ENCODE results near the gene CRIP3.

Gene CRIP3

DNA sequence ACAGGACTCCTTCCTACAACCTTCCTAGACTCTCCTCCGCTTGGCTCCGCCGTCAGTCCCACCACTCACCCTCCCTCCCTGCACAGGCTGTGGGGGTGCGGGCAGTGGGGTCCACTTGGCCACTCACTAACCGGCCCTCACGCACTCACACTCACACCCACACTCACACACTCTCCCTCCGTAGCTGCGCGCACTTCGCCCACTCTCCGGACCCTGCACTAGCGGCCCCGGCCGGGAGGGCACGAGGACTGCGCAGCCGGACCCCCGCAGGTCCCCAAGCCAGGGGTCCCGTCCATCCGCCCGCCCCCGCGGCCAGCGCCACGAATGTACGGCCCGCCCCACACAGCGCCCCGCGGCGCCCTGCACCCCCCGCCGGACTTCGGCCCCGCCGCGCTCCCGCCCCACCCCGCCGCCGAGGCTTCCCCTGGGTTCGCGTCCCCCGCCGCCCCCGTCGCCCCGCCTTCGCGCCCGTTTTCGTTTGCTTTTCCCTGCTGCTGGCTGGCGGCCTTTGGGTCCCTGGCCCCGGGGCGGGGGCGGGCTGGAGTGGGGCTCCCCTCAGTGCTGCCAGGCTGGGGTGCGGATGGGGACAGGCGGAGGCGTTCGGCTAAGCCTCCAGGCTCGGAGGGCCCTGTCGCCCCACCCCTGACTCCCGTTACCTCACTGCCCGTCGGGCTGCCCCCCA lies 33.6 kb downstream of the CRIP3 start:
- DNase-seq (ENCODE audit: low read depth in 1 of 2, low spot score in 1 of 2): no peak

DNA sequence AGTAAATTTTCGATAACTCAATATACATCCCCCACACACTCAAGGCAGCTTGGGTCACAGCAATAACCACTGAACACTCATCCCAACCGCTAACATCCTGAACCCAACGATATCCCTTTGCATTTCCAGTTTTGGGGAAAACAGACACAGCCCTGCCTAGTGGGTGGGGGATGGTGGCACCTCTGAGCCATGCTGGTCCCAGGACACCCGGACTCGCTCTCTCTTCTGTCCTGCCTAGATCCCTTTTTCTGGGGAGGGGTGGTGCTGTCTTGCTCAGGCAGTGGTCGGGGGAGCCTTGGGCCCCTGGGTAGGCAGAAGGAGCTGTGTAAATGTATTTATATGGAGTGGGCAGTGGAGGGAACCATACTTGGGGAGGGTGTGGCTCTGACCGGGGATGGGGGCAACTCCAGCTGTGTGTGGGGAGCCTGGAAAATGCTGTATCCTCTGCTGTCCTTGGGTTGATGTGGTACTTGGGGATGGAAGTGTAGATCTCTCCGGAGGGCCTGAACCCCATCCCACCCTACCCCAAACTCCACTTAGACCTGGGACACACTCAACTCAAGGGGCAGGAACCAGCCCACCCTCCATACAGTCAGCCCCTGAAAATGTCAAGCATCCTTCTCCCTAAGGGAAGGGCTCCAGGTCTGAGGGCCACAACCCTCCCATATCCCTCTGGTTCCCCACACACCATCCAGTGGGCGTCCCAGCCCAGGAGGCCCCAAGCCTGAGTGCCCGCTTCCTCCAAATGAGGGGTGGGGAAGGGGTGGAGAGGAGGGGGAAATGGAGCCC lies 34.3 kb downstream of the CRIP3 start:
- no peak for DNase-seq (ENCODE audit: low read depth in 1 of 2, low spot score in 1 of 2)

DNA sequence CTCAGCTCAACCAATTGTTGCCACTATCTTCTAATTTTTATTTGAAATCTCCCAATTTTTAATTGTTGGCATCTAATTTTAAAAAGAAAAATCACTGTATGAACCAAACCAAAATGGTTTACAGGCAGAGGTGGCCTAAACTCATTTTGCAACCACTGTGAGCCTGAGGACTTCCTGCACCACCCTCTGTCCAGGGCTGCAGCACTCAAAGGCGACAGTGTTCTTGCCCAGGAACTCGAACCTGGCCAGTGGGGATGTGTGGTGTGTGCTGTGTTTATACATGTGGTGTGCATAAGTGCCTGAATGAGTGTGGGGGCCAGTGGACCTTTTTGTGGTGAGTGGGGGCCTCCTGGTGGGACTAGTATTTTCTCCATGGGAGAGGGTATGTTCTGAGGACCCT lies 34.9 kb downstream of the CRIP3 start:
- DNase-seq (ENCODE audit: low read depth in 1 of 2, low spot score in 1 of 2): no peak

DNA sequence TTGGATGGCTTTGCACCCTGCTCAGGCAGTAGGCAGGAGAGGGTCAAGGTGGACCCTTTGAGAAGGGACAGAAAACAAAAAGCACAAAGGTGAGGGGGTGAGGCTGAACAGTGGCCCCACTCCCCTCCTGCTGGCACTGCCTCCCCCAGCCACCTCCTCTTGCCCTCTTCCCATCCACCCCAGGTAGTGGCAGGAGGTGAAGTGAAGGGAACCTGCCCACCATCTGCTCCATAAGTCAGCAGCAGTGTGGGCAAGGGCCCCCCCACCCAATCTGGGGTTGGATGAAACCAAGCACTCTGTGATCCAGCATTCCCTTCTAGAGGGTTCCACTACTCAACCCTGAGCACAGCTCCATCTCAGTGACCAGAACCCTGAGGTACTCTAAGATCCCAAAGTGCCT lies 36.7 kb downstream of the CRIP3 start:
- DNase-seq (ENCODE audit: low read depth in 1 of 2, low spot score in 1 of 2): no peak

DNA sequence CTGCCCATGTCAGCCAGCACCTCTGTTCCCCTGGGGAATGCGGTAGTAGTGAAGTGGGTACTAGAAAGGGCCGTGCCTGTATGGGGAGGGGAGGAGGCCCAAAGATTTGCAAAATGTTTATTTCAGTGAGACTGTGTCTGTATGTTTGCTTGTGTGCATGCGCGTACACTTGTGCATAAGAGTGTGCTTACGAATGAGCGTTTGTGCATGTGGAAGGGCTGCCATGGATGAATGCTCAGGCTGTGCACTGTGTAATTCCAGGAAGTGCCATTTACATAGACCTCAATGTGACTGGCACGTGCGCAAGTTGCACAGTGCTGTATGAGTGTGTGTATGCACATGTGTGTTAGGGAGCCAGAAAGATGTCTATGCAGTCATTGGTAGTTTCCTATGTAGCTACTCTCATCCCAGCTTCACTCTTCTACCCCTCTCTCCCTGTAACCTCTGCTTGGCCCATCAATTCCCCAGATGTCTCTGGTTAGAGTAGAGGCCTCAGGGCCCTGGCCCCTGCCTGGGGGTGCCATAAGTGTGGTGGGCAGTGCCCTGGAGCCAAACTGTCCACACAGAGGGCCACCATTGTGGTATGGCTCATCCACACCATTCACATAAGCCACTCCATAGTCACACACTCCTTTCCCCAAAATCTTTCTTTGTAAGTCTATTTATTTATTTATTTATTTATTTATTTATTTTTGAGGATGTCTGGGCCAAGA lies 37.4 kb downstream of the CRIP3 start:
- DNase-seq (ENCODE audit: low read depth in 1 of 2, low spot score in 1 of 2): no peak

DNA sequence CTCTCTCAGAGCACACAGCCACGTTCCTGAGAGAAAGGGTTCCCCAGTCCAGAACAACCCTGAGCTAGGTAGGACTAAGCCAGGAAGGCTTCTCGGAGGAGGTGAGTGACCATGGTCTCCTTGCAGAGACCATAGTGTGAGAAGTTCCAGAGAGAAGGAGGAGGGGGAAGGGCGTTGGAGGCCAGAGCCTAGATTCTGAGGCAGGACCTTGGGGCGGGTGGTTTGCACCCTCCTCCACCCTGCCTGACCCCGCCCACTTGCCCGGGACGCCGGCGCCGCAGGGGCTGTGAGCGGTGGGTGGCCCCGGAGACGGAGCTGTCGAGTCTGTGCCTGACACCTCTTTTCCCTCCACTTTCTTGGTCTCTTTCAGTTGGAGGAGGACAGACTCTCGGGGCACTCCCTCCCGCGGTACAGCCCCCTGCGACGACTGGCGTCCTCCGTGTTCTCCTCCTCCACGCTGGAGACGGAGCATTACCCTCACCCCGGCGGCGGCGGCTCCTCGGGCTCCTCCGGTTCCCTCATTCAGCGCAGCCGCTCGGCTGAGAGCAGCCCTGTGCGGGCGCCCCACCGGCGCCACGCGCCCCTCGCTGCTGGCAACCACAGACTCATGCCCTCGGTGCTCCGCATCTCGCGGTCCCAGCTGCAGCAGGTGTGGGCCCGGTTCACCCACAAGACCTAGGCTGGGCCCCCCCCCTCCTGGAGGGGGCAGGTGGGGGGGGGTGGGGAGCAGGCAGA lies 39.2 kb downstream of the CRIP3 start:
- DNase-seq (ENCODE audit: low read depth in 1 of 2, low spot score in 1 of 2): no peak

DNA sequence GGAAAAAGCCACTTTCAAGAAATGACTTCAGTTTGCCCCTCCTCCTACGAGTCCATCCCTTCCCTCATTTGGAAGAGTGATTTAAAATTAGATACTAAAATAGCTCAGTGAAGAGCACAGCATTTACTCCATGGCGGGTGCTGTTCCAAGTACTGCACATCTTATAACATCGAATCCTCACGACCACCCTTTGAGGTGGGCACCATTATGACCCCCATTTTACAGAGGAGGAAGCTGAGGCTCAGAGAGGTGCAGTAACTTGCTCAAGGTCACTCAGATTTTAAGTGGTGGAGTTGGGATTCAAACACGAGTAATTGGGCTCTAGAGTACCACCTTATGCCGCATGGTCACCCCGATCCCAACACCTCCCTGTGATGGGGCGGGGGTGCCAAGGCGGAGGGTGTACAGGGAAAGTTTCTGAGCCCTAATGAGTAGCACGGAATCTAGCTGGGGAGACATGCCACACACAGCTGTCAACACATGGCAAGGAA lies 39.8 kb downstream of the CRIP3 start:
- no peak for DNase-seq (ENCODE audit: low read depth in 1 of 2, low spot score in 1 of 2)

DNA sequence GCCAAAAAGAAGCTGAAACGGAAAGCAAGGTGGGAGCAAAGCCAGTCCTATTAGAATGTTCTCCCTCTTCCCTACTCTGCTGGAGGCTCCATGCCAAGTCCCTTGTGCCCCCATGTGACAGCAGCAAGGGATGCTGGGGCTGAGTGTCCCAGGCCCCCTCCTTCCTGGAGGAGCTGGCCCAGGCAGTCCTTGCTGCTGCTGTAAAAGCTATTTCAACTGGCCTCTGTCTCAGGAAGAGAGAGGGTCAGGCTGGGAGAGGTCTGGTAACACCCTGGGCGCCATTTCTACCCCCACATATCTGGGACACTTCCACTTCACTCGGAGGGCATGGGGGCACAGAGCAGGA lies 40.3 kb downstream of the CRIP3 start:
- DNase-seq (ENCODE audit: low read depth in 1 of 2, low spot score in 1 of 2): no peak

DNA sequence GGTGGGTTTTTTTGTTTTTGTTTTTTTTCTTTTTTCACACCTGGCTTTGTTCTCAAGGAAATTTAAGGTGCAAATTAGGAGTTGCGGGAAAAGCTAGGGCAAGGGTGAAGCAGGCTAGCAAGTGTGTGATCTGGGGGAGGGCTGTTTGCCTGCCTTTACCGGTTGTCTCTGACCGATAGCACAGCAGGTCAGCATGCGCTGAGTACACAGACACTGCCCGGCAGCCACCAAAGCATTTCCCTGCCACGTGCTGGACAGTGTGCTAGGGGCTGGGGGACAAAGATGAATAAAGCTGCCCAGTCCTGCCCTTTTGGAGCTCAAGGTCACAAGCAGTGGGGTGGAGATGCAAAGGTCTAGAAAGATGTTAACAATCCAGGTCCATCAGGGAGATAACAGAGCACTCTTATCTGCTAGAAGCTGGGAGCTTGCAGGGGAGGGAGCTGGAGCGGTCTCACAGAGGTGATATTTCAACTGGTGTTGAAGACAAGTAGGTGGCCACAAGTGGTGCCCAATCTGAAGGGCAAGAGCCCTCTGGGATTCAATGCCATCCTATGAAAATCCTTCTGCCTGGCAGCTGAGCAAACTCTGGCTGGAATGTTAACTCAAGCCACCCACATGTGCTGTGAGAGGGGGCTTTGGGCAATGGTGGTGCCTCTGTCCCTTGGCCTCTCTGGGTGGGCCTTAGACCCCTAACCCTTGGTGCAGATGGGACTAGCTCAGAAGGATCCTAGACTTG lies 40.8 kb downstream of the CRIP3 start:
- DNase-seq (ENCODE audit: low read depth in 1 of 2, low spot score in 1 of 2): no peak

DNA sequence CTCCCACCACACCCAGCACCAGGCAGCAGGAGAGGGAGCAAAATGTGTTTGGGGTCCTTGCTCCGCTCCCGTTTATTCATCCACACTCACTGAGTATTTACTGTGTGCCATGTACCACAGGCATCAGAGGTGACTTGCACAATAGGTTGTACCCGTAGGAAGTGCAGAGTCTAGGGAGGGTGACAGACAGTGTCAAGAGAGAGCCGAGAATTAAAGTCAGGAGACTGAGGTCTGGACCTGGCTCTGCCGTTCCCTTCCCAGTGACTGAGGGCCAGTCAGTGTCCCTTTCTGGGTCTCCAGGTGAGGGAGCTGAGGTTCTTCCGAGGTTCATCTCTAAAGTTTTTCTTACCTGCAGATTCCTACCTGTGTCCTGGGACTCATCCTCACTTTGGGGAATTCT lies 43.1 kb downstream of the CRIP3 start:
- DNase-seq (ENCODE audit: low read depth in 1 of 2, low spot score in 1 of 2): no peak

DNA sequence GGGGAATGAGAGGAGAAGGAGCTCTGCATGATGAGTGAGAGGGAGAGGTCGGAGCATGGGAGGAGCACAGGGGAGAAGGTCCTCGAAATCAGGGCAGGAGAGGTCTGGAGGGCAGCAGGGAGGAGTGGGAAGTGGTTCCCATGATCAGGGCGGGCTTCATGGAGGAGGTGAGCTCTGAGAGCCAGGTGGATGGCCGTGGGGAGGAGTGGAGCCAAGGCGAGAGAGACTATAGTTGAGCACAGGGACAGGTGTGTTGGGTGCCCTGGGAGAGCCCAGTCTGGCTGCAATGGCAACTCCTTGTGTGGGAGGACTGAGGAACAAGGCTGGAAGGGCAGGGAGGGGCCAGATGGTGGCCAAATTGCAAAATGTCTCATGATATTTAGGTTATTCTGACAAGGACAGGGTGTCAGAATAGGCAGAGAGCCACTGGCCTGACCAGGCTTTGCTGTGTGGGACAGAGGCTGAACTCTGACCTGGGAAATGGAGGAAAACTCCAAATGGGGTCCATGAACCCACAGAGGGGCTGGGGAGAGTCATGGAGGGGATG lies 44.0 kb downstream of the CRIP3 start:
- DNase-seq (ENCODE audit: low read depth in 1 of 2, low spot score in 1 of 2): no peak

DNA sequence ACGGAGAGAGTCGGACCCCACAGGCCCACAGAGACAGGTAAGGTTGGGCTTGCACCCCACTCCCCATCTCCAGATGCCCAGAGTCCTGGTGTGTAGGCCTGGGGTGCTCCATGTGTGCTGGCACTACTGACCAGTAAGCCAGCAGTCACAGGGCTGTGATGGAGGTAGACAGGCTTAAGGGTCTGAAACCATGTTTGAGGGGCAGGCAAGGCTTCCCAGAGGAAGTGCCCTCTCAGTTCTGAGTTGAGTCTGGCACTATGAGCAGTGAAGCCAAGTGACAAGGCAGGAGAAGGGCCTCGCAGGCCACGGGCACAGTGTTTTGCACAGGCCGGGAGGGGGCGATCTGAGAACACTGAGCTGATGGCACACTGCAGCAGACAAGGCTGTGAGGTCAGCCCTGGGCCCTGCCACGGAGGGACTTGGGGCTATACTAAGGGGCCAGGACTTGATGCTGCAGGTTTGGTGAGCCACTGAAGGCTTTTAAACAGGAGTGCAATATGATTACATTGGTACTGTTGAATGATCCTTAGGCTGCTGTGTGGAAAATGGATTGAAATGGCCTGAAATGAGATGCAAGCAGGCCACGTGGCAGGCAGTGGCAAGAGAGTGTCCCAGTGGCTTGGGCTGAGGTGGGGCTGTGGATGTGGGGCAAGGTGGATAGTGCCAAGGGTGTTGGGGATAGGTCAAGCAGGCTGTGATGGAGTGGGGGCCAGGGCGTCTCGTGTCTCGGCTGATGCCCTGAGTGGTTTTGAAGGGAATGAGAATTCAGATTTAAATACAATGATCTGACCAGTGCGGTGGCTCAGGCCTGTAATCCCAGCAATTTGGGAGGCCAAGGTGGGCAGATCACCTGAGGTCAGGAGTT lies 45.1 kb downstream of the CRIP3 start:
- DNase-seq (ENCODE audit: low read depth in 1 of 2, low spot score in 1 of 2): peak; percentile 52 to 65

DNA sequence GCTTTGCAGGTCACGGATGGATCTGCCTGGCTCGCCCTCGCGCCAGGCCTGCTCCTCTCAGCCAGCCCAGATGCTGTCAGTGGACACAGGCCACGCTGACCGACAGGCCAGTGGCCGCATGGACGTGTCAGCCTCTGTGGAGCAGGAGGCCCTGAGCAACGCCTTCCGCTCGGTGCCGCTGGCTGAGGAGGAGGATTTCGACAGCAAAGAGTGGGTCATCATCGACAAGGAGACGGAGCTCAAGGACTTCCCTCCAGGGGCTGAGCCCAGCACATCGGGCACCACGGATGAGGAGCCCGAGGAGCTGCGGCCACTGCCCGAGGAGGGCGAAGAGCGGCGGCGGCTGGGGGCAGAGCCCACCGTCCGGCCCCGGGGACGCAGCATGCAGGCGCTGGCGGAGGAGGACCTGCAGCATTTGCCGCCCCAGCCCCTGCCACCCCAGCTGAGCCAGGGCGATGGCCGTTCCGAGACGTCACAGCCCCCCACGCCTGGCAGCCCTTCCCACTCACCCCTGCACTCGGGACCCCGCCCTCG lies 45.8 kb downstream of the CRIP3 start:
- DNase-seq (ENCODE audit: low read depth in 1 of 2, low spot score in 1 of 2): no peak

DNA sequence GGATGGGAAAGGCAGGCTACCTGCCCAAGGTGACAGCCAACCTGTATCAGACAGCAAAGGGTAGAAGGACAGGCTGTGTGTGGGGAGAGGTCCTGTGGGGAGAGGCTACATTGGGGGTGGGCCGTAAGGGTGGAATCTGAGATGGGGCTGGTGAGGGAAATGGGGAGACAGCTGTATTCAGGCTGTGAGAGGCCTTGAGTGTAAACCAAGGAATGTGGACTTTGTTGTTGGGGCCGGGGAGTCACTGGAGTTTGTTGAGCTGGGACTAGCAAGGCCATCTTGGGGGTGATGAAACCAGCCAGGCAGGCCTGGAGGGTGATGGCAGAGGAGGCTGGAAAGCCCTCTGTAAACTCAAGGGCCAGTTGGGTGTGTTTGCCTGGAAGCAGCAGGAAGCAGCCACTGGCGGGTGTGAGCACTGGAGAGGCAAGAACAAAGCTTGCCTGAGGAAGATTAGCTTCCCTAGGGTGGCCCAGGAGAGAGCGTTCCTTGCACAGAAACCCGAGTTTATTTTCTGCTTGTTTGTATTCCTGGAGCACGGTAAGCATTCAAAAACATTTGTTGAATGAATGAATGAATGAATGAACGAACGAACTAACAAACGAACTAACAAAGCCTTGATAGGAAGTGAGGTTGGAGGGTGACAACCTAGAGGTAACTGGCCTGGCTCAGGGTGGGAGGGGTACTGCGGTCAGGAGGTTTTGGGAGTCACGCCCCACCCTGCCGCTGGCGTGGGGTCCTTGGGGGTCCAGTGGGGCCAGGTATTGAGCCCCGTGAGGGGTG lies 46.4 kb downstream of the CRIP3 start:
- DNase-seq (ENCODE audit: low read depth in 1 of 2, low spot score in 1 of 2): no peak

DNA sequence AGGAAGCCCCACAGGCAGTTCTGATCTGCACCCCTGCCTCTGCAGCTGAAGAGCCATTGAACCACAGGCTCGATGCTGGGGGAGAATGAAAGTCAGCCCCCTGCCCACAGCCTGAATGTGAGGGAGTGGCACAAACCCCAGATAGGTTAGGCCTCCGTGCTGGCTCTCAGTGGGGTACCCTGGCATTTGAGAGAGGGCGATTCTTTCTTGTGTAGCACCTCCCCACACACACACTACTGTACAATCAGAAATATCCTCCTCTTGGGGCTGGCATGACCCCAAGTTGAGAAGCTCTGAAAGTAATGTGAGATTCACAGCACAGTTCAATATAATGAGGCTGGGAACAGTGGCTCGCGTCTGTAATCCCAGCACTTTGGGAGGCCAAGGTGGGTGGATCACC lies 47.4 kb downstream of the CRIP3 start:
- no peak for DNase-seq (ENCODE audit: low read depth in 1 of 2, low spot score in 1 of 2)

DNA sequence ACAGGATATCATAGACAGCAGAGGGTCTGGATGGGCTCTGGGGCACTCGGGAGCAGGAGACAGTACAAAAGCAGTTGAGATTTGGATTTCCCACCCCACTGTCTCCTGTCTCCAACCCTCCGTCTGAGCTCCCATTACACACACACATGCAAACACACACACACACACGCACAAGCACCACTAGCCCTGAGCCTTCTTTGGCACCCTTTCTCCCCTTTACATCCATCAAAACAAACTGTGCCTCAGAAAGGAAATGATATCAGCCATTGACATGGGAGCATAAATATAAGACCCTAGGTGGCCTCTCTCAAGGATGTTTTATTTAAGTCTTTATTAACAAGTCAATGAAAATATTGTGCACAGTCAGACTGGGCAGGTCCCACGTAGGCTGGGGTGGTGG lies 47.8 kb downstream of the CRIP3 start:
- DNase-seq (ENCODE audit: low read depth in 1 of 2, low spot score in 1 of 2): no peak

DNA sequence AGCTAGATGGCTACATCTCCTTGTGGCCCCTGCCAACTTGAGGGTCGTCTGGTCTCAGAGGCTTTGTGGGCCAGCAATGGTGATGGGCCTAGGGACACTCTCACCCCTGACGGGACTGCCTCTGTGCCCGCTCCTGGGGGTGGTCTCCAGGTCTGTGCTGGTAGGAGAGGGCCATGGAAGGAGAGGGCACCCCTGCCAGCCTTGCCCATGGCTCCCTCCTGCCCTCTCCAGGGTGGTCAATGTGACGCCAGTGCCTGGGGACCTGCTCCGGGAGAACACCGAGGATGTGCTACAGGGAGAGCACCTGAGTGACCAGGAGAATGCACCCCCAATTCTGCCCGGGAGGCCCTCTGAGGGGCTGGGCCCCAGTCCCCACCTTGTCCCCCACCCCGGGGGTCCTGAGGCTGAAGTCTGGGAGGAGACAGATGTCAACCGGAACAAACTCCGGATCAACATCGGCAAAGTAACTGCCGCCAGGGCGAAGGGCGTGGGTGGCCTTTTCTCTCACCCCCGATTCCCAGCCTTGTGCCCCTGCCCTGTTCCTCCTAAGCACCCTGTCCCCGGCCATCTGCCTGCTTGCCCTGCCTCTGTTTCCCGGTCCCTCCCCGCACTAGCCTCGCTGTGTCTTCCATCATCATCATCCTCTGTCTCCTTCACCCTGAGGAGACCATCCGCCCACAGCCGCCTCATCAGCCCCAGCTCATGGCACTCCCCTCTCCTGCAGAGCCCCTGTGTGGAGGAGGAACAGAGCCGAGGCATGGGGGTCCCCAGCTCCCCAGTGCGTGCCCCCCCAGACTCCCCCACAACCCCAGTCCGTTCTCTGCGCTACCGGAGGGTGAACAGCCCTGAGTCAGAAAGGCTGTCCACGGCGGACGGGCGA lies 49.6 kb downstream of the CRIP3 start:
- no peak for DNase-seq (ENCODE audit: low read depth in 1 of 2, low spot score in 1 of 2)

DNA sequence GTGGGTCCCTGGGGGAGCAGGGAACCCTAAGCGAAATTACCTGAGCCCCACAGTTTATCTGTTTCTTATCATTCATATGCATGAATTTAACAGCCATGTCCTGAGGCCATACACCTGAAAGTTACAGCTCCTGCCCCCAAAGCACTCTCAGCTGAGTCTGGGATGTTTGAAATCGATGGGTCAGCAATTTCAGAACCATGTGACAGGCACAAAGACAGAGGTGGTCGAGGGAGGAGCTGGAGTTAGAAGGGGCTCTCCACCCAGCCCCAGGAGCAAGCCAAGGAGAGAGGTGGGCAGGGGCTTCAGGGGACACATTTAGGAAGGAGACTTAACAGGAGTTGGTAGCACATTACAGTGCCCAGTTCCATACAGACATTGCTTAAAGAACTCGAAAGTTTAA lies 50.4 kb downstream of the CRIP3 start:
- DNase-seq (ENCODE audit: low read depth in 1 of 2, low spot score in 1 of 2): no peak
